Right ventricle myocardium inferior (tissue), 1 donor: Measurements from ENCODE around the gene RNU1-1. TPM values are rescaled to one million over a fixed set of nuclear protein-coding genes. Genes with fewer than 3 reads are reported as not detected.
A peak's percentile ranks its signal among the peaks of the same experiment; 100 is the strongest.
"Not testable (repeated sequence)": the region's sequence is repeated elsewhere in the genome, so short reads cannot be mapped to it uniquely, and the experiment has no call there.

Experiments used
- ATAC-seq: fragments of 200-7000 bp; cut with Tn5 transposase; one replicate; pipeline ENCODE4 v1.9.1; 2020; ENCODE audit warnings: mild to moderate bottlenecking, moderate library complexity
- DNase-seq: peaks from one replicate; pipeline ENCODE4 v3.0.0; 2021; ENCODE audit errors: missing footprints
- intact Hi-C: fragments of 100-400 bp; cut with DNase I; formaldehyde crosslinking; loops from one replicate; pipeline ENCODE4 v1.11.0; 2022
- long read RNA-seq: library from polyadenylated mRNA; unstranded; transcript quantifications from one replicate; pipeline ENCODE4 v2.0.0, GENCODE V29; 2021
- total RNA-seq: library from RNA; stranded (reverse); fragmentation: NEBNext Ultra II Directional; extraction: Animal tissue kit (Norgen Biotek cat#: 25700); gene quantifications from one replicate; pipeline ENCODE4 v1.2.1, GENCODE V29; 2021
- donor health status: DM: no; HTN: yes; CAD: no; lungs with severe emphysema.

Gene RNU1-1
- total RNA-seq = 4,572 TPM
- long read RNA-seq = 0 reads

DNA sequence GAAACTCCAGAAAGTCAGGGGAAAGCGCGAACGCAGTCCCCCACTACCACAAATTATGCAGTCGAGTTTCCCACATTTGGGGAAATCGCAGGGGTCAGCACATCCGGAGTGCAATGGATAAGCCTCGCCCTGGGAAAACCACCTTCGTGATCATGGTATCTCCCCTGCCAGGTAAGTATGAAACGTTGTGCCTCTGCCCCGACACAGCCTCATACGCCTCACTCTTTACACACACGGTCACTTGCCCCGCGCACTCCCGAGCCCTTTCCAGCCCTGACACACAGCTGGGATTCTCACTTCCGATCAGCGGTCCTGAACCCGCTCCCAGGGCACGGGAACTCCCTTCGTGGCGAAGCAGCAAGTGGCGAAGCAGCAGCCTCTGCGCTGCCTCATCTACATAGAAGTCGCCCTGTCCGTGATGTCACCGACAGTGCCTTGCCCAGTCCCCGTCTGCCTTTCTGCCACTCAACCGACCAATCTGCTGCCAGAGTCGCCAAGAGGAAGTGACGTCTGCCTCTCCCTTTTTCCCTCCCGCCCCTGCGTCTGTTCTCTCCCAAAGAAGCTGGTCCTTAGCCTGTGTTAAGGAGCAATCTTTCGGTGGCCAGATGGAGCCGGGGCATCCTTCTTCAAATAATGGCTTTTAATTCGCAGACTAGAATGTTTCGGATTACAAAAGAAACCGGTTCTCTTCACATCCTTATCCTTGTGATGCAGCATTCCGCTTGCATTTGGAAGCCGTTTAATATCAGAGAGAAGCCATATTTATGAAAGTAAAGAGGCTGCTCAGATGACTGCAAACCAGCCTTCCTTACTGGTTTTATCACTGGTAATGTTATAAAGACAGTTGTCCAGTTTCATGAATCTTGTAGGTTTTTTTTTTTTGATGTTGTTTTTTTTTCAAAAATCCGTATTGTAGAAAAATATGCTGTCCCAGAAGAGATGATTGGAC is at the start of gene RNU1-1:
Gene RNU1-1 (minus strand): TSS at position 179 of the 949 bp plus-strand sequence.
- ATAC-seq = peak; percentile 62
- intact Hi-C loops = not testable (repeated sequence)
- DNase-seq = peak; percentile 77

DNA sequence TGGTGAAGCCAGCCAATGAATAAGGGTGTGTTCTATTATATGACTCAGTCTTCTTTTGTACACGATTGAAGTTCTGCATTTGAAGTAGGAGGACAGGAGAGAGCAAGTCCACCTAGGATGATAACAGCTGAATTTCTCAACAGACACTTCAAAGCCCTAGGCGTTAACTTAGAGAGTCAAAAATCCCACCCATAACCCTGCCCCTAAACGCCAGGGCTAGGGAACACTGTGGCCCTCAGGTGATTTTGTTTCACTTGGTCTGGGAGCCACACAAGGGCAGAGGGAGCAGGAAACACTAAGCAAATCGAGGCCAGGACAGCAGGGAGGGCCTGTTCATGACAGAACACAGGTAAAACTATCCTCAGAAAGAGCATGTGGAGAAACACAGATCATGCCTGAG is 47.0 kb upstream of the RNU1-1 start:
- ATAC-seq, DNase-seq, intact Hi-C loops: not testable (repeated sequence)

DNA sequence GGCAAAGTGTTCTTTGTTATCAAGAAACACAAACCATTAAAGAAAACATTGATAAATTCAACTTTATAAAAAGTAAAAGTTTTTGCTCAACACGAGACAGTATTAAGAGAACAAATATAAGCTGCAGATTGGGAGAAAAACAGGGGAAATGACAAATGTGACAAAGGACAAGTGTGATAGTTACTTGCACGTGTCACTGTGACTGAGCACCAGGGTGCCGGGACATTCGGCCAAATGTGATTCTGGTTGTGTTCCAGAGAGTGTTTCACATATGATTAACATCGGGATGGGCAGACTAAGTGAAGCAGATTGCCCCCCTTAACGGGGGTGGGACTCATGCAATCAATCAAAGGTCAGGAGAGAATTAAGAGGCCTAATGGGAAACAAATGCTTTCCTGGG is 46.4 kb upstream of the RNU1-1 start:
- intact Hi-C loops, DNase-seq: not testable (repeated sequence)

GRCh38 chr1:16559688-16560087 is 45.6 kb upstream of the RNU1-1 start:
- DNase-seq, intact Hi-C loops: not testable (repeated sequence)

More for the DNA sequence above, 46.4 kb upstream of the RNU1-1 start:
- not testable (repeated sequence) for ATAC-seq

GRCh38 chr1:16557034-16557433 is 42.9 kb upstream of the RNU1-1 start:
- intact Hi-C loops, DNase-seq, ATAC-seq: not testable (repeated sequence)

More at GRCh38 chr1:16559688-16560087, 45.6 kb upstream of the RNU1-1 start:
- not testable (repeated sequence) for ATAC-seq

DNA sequence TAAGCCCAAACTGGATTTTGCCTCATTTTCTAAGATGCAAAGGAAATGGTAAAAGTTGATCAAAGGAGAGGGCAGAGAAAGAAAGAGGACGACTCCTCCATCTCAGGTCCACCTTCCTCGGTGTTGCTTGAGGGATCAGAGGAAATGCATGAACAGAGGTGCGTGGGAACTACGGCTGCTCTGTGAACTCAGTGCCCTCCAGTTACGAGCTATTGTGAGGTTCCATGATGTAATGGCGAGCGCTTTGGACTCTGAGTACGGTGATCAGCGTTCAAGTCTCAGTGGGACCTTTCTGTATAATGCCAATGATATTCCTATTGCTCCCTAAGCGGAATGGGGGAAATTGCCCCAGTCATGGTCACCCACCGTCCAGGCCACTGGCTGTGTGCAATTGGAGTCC is 39.2 kb upstream of the RNU1-1 start:
- intact Hi-C loops, ATAC-seq, DNase-seq: not testable (repeated sequence)

- DNase-seq, ATAC-seq, intact Hi-C loops: not testable (repeated sequence)
Measured at GRCh38 chr1:16550212-16550918, 36.3 kb upstream of the RNU1-1 start.

DNA sequence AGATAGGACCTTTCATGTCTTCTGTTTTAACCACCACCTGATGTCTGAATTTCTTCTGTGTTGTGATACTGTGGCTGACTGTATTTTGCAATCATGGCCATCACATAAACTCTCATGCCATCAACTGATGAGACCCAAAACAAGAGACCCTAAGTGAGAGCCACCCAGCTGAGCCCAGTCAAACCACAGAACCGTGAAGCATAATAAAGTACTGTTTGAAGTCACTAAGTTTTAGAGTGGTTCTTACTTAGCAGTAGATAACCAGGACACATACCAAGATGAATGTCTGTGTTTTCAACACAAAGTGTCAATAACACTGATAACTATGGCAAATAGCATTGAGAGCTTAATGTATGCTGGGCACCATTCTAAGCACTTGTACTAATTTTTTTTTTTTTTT is 35.5 kb upstream of the RNU1-1 start:
- intact Hi-C loops, ATAC-seq, DNase-seq: not testable (repeated sequence)

DNA sequence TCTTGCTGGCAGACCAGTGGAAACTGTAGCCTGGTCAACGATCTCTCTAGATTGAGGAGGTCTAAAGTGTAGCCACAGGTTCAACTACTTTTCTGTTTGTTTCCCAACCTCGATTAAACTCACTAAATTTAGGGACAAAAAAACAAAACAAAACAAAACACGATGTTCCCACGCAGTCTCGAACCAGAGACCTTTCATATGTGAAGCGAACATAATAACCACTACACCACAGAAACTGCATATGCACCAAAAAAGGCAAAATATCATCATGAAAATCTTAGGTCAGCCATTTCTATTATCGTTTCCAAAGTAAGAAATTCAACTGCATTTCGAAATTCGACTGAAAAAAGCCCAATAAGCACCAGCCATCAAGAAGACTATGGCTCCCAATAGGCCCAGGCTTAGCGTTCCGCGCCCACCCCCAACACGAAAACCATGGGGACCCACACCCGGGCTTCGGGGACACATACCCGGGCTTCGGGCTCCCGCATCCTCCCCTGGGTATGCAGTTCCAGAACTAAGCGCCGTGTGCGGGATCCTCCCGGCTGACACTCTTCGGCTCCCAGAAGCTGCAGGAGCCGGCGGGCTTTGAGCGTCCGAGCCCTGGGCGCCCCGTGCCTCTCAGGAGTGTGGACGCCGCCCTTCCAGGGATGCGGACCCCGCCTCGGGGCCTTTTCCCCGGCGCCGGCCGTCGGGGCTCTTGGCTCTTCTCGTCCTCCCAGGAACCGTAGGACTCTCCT is 33.6 kb upstream of the RNU1-1 start:
- ATAC-seq = peak; percentile 28
- intact Hi-C loops, DNase-seq: not testable (repeated sequence)

- ATAC-seq, DNase-seq, intact Hi-C loops: not testable (repeated sequence)
Measured at GRCh38 chr1:16545682-16546095, 31.6 kb upstream of the RNU1-1 start.

DNA sequence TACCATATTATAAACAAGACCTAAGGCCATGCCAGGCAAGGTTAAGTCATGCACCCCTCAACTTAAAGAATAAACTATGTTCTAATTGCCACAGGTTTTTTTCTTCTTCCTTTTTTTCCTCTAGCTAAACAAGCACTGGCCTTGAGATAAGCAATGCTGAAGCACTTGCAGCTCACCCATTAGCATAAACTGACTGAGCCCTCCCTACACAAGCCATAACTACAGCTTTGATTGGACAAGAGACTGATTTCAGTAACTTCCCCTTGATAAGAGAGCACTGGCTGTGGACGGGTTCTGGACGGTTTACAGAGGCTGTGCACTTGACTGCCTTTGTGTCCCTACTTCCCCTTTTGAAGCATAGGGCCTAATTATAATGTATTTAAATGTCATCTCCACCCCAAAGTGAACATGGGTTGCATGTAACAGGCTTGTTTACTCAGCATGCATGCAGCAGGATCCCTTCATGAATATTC is 26.4 kb upstream of the RNU1-1 start:
- intact Hi-C loops, ATAC-seq, DNase-seq: not testable (repeated sequence)

- intact Hi-C loops, DNase-seq, ATAC-seq: not testable (repeated sequence)
Measured at GRCh38 chr1:16537528-16537927, 23.4 kb upstream of the RNU1-1 start.

GRCh38 chr1:16536796-16537195 is 22.7 kb upstream of the RNU1-1 start:
- intact Hi-C loops, DNase-seq, ATAC-seq: not testable (repeated sequence)

DNA sequence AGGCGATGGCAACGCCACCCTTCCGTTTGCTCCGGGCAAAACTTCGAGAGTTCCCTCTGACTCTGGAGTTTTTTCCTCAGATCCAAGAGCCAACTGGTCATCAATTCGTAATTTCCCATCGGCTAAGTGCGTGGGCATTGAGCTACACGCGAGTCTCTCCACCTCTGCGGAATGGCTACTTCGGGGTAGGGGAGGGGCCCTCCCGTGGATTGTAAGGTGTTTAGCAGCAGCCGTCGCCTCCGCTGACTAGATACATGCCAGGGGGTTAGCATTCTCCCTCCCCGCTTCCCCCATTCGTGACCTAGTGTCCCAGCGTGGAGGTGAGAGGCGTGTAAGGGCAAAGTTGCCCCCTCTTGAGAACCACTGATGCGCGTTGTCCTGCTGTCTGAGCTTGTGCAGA is 21.8 kb upstream of the RNU1-1 start:
- intact Hi-C loops, DNase-seq, ATAC-seq: not testable (repeated sequence)

DNA sequence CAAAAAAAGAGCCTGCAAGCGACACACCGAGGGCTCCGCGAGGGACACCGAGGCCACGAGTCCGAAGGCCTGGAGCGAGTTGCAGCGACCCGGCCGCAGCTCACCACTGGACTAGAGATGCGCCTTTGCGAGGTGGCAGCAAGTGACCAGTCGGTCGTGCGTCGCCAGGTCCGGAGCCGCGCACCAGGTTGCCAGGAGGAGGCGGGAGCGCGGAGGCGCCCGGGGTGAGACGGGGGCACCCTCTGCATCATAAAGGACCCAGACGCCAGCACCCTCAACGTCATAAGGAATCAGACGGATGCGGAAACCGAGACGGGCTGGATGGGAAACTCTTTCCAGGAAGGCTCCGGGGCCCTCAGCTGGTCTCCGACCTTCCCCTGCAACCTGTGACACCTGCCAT is 21.4 kb upstream of the RNU1-1 start:
- DNase-seq, intact Hi-C loops: not testable (repeated sequence)
- peak; percentile 42 for ATAC-seq

DNA sequence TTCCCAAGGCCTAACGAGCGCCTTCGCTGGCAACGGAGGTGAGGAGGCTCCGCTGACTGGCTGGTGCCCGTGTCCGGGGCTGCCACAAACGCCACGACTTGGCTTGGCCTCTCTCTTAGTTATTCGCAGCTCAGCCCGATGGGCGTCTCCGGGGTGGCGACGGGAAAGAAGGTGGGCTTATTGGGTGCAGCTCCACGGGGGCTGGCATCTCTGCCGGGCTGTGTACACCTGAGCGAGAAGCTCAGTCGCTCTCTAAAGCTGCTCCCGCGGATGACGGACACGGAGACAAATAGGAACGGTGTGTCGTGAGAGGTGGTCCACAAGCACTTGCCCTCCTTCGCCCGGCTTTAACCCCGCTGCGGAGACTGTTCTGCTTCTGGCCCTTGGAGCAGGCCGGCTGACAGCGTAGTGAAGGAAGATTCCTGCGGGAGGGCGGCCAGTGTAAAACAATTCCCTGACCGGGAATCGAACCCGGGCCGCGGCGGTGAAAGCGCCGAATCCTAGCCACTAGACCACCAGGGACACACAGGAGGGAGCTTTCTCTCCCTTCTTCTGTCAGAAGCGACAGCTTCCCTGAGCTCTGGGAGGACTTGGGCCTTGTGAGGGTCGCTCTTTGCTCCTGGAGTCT is 20.9 kb upstream of the RNU1-1 start:
- intact Hi-C loops, DNase-seq: not testable (repeated sequence)
- peak; percentile 85 for ATAC-seq

DNA sequence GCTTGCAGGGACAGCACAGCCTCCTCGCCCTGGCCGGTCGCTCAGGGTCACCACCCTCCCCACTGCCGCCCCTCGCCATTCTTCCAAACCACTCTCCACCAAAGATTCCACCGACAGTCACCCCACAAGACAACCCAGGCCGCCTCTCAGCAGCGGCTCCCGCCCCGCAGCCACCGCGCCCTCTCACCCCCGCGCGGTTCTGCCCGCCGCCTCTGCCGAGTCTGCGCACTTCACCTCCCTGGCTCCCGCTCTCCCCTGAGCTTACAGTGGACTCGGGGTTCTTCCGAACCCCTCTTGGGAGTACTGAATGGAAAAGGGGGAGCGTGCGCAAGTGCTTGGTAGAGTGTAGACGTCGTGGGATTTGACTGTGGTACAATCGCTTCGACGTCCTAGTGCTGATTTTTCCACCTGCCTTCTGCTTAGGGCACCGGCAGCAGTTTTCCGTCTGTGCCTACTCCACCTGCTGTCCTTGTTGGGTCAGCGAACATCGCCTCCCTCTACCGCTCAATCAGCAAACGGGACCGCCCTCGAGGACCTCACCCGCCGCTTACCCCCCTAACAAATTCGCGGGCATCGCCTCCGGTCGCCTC is 20.2 kb upstream of the RNU1-1 start:
- DNase-seq, intact Hi-C loops: not testable (repeated sequence)
- peak; percentile 42 for ATAC-seq
